IMR-90 (cell line): ENCODE data around the gene NCK1. TPM values are rescaled to one million over a fixed set of nuclear protein-coding genes. Genes with fewer than 3 reads are reported as not detected.

Experiments
- ATAC-seq: fragments of 200-7000 bp; cut with Tn5 transposase; 2 replicates; pipeline ENCODE4 v1.9.1; 2020; ENCODE audit warnings: low read depth, mild to moderate bottlenecking, moderate library complexity
- BruUV-seq: library from RNA; stranded (reverse); fragments of 400-500 nt; replicated peaks from 2 replicates; lab custom pipeline; 2021; lab: Mats Ljungman, UMichigan
- CTCF ChIA-PET: fragments of 300-600 bp; formaldehyde crosslinking; extraction: SDS; loops from one replicate; lab custom pipeline; 2021; ENCODE audit warnings: antibody characterized with exemption; lab: Yijun Ruan, JAX
- POLR2A ChIA-PET: fragments of 300-600 bp; sonication (Branson Sonifier 250); formaldehyde crosslinking; loops from one replicate; lab custom pipeline; 2022; ENCODE audit warnings: antibody characterized with exemption; ENCODE audit not compliant: unreplicated experiment; lab: Charles Lee
- DNase-seq: peaks from one replicate; pipeline ENCODE4 v3.0.0; 2013
- H2AFZ ChIP-seq: replicated peaks from 2 replicates; pipeline ENCODE3; 2013; ENCODE audit warnings: low read length, mild to moderate bottlenecking; ENCODE audit not compliant: poor library complexity
- H2AK5ac ChIP-seq: 2 replicates; pipeline ENCODE4 v1.6.1; 2013; ENCODE audit warnings: low read depth, low read length, inconsistent platforms
- H2AK9ac ChIP-seq: replicated peaks from 2 replicates; pipeline ENCODE3; 2013; ENCODE audit warnings: mild to moderate bottlenecking, low read depth, low read length, moderate library complexity; ENCODE audit not compliant: poor library complexity
- H2BK120ac ChIP-seq: 2 replicates; pipeline ENCODE4 v1.6.1; 2013; ENCODE audit warnings: low read depth, low read length, inconsistent platforms
- H2BK15ac ChIP-seq: 3 replicates; pipeline ENCODE4 v1.6.1; 2013; ENCODE audit warnings: low read depth, low read length, inconsistent platforms
- H2BK20ac ChIP-seq: 2 replicates; pipeline ENCODE4 v1.6.1; 2013; ENCODE audit warnings: low read depth, mild to moderate bottlenecking, inconsistent platforms, low read length, moderate library complexity
- H2BK5ac ChIP-seq: 2 replicates; pipeline ENCODE4 v1.6.1; 2013; ENCODE audit warnings: mild to moderate bottlenecking, low read depth, low read length, inconsistent platforms; ENCODE audit not compliant: poor library complexity, severe bottlenecking
- H3K14ac ChIP-seq: replicated peaks from 2 replicates; pipeline ENCODE4 v1.6.1; 2013; ENCODE audit warnings: low read depth, low read length, inconsistent platforms
- H3K18ac ChIP-seq: 2 replicates; pipeline ENCODE4 v1.6.1; 2013; ENCODE audit warnings: low read depth, low read length, control low read depth
- H3K23ac ChIP-seq: 2 replicates; pipeline ENCODE4 v1.6.1; 2013; ENCODE audit warnings: low read depth, low read length, inconsistent platforms
- H3K27ac ChIP-seq: 2 replicates; pipeline ENCODE4 v1.5.1; 2013; ENCODE audit warnings: mild to moderate bottlenecking, control low read depth, low read length; ENCODE audit not compliant: insufficient read depth
- H3K27me3 ChIP-seq: 2 replicates; pipeline ENCODE4 v1.6.1; 2013; ENCODE audit warnings: low read length; ENCODE audit not compliant: control insufficient read depth, insufficient read depth
- H3K36me3 ChIP-seq: 2 replicates; pipeline ENCODE4 v1.6.1; 2013; ENCODE audit warnings: low read length, mixed read lengths; ENCODE audit not compliant: control insufficient read depth, insufficient read depth
- H3K4ac ChIP-seq: 2 replicates; pipeline ENCODE4 v1.6.1; 2013; ENCODE audit warnings: low read depth, low read length, inconsistent platforms
- H3K4me1 ChIP-seq: 2 replicates; pipeline ENCODE4 v1.6.1; 2013; ENCODE audit warnings: low read length, mixed read lengths; ENCODE audit not compliant: control insufficient read depth, insufficient read depth
- H3K4me2 ChIP-seq: 2 replicates; pipeline ENCODE4 v1.6.1; 2013; ENCODE audit warnings: low read depth, mild to moderate bottlenecking, control low read depth, low read length, moderate library complexity
- H3K4me3 ChIP-seq: 2 replicates; pipeline ENCODE4 v1.5.1; 2013; ENCODE audit warnings: low read depth, mild to moderate bottlenecking, control low read depth, low read length, moderate library complexity; ENCODE audit not compliant: insufficient read depth
- H3K56ac ChIP-seq: 2 replicates; pipeline ENCODE4 v1.6.1; 2013; ENCODE audit warnings: low read length, inconsistent platforms; ENCODE audit not compliant: insufficient read depth; ENCODE audit errors: extremely low read depth
- H3K79me1 ChIP-seq, 2 experiments: 2 replicates each; pipeline ENCODE4 v1.6.1; 2013; ENCODE audit warnings: low read length in 2 of 2, inconsistent platforms in 1 of 2, low read depth in 1 of 2
- H3K9ac ChIP-seq: 2 replicates; pipeline ENCODE4 v1.6.1; 2013; ENCODE audit warnings: low read depth, low read length, control low read depth
- H3K9me1 ChIP-seq: 2 replicates; pipeline ENCODE4 v1.6.1; 2013; ENCODE audit warnings: low read length, inconsistent platforms; ENCODE audit not compliant: insufficient read depth
- H3K9me3 ChIP-seq: 2 replicates; pipeline ENCODE4 v1.6.1; 2013; ENCODE audit warnings: low read length; ENCODE audit not compliant: control insufficient read depth, insufficient read depth
- H4K20me1 ChIP-seq: 2 replicates; pipeline ENCODE4 v1.6.1; 2013; ENCODE audit warnings: low read length, inconsistent platforms; ENCODE audit not compliant: insufficient read depth
- H4K5ac ChIP-seq: 2 replicates; pipeline ENCODE4 v1.6.1; 2013; ENCODE audit warnings: mild to moderate bottlenecking, low read depth, low read length, control low read depth
- H4K8ac ChIP-seq, 2 experiments: 2 replicates each; pipeline ENCODE4 v1.6.1; 2013; ENCODE audit warnings: low read depth in 2 of 2, low read length in 2 of 2, control low read depth in 1 of 2, inconsistent platforms in 1 of 2
- H4K91ac ChIP-seq: 2 replicates; pipeline ENCODE4 v1.6.1; 2013; ENCODE audit warnings: low read depth, low read length, inconsistent platforms; ENCODE audit not compliant: insufficient read depth
- ELK1 ChIP-seq: fragments of 150-350 bp; IDR thresholded peaks from 2 replicates; pipeline ENCODE4 v1.6.1; 2016; ENCODE audit warnings: low read depth, mild to moderate bottlenecking, low read length, moderate library complexity, borderline replicate concordance
- MAFK ChIP-seq: IDR thresholded peaks from 2 replicates; pipeline ENCODE4 v1.6.1; 2012; ENCODE audit warnings: low read depth, low read length, improper control_type of control experiment
- WGBS, 2 experiments: methylation state at CpG; one replicate each; pipeline versions ENCODE4 v1.1.5 to v1.1.7; 2013; ENCODE audit warnings: missing lambda C conversion rate in 2 of 2; ENCODE audit not compliant: insufficient read length in 1 of 2; ENCODE audit errors: extremely low coverage in 2 of 2; 5-methylcytosine and 5-hydroxymethylcytosine counted together
- dilution Hi-C: fragments of 300-500 bp; cut with HindIII; formaldehyde crosslinking; loops from one replicate; pipeline ENCODE4 v1.14.3; 2018; ENCODE audit warnings: low sequenced_read_pairs; ENCODE audit not compliant: unreplicated experiment
- in situ Hi-C: fragments of 300-500 bp; cut with MboI; formaldehyde crosslinking; loops from 3 replicates; pipeline ENCODE4 v1.14.3; 2019; ENCODE audit warnings: low sequenced_read_pairs, inconsistent platforms, mixed read lengths
- intact Hi-C: fragments of 100-400 bp; cut with micrococcal nuclease; formaldehyde crosslinking; loops from 2 replicates; pipeline ENCODE4 v1.10.0; 2022
- polyA plus RNA-seq, 3 experiments: library from polyadenylated mRNA; depleted of rRNA; stranded (reverse); fragments of >200 nt; gene quantifications; 2 replicates each; pipeline ENCODE4 v1.2.3, GENCODE V29; 2012; ENCODE audit warnings: low replicate concordance in 1 of 3
- total RNA-seq: library from RNA; depleted of rRNA; stranded (reverse); fragments of >200 nt; gene quantifications from 2 replicates; pipeline ENCODE4 v1.2.3, GENCODE V29; 2012

Gene NCK1
- total and polyA plus RNA-seq, 2 of the 4 experiments (the other 2 are of a cell fraction), result 23.7 to 24.3 TPM

GRCh38 chr3:136844724-136845123, 17.3 kb upstream of the NCK1 start:
- Histone ChIP-seq H4K5ac (no peak overlapping the region), H4K91ac (no peak overlapping the region), H3K9ac (no peak overlapping the region), H3K4me1 (peaks cover 5% of the 10 kb centered on the region; the same call in 1 of the 2 replicates), H3K4me2 (no peak overlapping the region), H3K9me1 (peaks cover 3% of the 10 kb centered on the region; the same call in 1 of the 2 replicates), H2BK5ac (no peak overlapping the region), H3K18ac (no peak overlapping the region), H2BK20ac (no peak overlapping the region), H3K27me3 (no peaks in the 10 kb centered on the region), H2AK5ac (no peak overlapping the region), H2BK15ac (no peak overlapping the region), H3K56ac (no peak overlapping the region), H3K14ac (no peak overlapping the region), H3K79me1 (peaks cover 26 to 32% of the 10 kb centered on the region in 2 experiments), H3K4me3 (no peak overlapping the region), H2BK120ac (no peak overlapping the region), H3K36me3 (peaks cover 1% of the 10 kb centered on the region; the same call in 1 of the 2 replicates), H3K27ac (no peak overlapping the region), H4K8ac (no peak overlapping the region), H2AK9ac (no peak overlapping the region), H3K4ac (no peak overlapping the region), H2AFZ (no peak overlapping the region), H3K9me3 (no peaks in the 10 kb centered on the region), H3K23ac (no peak overlapping the region), H4K20me1 (no peaks in the 10 kb centered on the region; the same call in 1 of the 2 replicates)
- in situ Hi-C loops, result no loop called here
- no TSS peak for BruUV-seq
- POLR2A ChIA-PET, result no interaction called here
- dilution Hi-C loops, result no loop called here
- DNase-seq (no peak), ATAC-seq (no peak)
- CTCF ChIA-PET, result no interaction called here
- no peak for TF ChIP-seq MAFK
- TF ChIP-seq ELK1, result no peak
- WGBS, 2 experiments, result no CpG with 5 or more reads among the region's 1 CpG
- intact Hi-C loops, result no loop called here
